Activated CD8-positive, alpha-beta memory T cell treated with anti-CD3 and anti-CD28 coated beads, Interleukin-2, amount 50 U/mL, for 48 hours (primary cell): ENCODE results near the gene ARMS2.

Source experiments
- DNase-seq: peaks from one replicate; pipeline ENCODE4 v3.0.0-alpha.2; 2020

Gene ARMS2

DNA sequence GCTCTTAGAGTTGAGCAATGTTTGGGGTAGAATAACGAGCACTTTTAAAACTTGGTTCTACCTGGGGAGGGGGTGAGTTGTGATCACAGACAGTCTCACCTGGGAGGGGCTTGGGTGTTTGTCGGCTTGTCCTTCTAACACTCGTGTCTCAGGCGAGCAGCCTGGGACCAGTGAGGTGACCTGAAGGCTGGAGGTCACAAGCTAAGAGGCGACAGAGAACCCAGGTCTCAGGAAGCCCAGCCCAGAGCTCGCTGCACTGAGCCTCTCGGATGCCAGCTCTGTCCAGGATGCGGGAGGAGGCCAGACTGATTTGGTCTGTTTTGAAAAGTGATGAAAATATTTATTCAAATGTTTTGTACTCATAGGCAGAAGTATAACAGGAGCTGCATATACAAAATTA is 18.7 kb downstream of the ARMS2 start:
- no peak for DNase-seq

DNA sequence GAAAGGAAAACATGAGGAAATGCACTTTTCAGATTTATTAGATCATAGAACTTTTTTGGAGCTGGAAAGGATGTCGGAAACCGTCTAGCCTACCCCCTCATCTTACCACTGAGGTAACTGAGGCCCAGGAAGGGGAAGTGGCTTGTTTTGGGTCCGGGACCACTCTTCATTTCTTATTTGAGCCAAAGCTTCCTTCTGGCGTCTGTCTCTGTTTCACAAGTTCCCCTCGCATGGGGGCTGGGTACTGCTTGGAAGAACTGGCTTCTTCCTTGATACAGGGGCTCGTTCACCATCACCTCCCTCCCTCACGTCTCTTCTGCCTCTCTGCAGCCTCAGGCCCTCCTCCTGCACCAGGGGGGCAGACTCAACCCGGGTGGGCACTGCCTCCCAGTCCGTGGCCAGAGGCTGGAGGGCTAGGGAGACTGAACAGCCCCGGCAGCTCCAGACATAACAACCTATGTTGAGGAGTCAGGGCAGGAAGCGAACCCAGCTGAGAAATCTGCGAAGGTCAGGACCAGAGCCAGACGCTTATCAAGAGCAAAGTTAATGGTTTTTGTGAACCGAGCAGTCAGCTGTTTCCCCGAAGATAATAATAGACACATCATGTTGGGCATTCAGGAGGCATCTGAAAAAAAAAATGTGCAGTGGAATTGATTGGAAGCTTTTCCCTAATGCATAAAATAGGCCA is 19.8 kb downstream of the ARMS2 start:
- DNase-seq: no peak

DNA sequence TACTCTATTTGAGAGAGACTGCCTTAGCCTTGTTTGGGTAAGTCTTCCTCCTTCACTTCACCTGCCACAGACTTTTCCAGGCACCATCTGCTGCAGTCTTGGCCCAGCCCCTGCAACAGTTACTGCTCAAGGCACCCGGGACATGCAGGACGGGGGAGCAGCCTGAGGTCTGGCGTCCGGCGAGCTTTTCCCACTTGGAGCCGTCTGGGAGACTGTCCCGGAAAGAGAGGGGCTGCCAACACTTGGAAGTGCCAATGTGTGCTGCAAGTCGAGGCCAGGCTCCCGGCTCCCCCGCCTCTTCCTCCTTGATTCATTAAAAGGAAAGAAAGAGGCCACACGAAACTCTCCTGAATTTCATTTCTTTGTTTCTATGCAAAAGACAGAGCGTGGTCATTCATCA is 20.6 kb downstream of the ARMS2 start:
- DNase-seq: no peak

DNA sequence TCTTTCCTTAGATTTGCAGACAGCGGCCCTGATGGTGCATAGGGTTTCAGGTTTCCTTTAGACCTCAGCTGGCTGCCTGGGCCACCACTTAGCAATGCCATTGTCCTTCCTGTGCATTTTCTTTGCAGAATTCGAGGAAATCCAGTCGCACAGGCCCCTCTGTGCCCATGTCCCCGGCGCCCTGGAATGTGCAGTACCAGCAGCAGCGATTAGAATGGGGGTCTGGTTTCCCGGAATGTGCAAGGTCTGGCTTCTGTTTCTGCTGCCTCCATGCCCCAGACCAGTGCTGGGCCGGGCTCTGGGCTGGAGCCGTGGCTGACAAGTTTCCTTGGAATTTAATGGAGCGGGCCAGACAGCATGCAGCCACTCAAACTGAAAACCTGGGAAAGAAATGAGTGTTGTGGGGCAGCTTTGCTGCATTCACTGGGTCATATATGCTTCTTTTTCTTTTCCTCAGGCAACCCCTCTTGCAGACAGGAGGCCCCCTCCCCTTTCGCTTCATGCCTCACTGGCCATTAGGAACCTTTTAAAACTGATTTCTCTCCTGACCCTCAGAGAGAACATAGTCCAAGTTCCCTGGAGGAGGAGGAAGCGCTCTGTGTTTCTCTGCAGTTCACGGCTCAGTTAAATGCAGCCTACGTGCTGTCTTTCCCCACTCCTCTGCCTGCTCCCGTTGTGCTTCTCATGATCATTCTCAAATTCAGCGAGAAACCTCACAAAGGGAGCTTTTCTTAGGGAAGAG is 21.3 kb downstream of the ARMS2 start:
- DNase-seq: no peak

DNA sequence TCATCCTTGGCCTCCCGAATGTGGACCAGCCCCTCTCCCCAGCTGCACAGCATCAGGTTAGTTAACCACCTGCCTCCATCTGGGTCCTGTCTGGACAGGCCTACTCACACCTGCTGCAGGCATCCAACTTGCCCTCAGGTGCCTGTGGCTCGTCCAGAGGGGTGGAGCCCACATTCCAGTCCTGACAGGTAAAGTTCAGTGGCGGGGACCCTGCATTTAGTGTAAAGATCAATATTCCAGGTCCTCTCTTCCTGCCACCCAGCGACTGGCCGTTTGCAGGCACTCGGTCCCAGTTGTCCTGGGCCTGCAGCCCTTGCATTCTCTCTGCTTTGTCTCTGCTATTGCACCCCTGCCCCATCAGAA is 21.9 kb downstream of the ARMS2 start:
- no peak for DNase-seq

DNA sequence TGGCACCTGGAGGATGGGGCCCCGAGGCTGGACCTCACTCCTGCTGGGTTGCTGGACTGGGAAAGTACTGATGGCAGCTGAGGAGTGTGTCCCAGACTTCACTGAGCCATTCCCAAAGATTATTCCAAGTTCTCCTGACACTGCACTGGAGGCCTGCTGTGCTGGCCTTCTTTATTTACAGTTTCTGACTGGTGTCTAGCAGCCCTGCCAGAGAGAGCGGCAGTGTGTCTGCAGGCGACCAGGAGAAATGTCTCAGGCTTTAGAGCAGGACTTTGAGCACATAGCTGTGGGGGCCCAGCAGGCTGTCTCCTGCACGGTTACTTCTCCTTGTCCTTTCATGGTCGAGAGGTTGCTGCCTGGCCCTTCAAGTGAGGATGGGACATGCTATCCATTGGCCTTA is 23.0 kb downstream of the ARMS2 start:
- DNase-seq: no peak

DNA sequence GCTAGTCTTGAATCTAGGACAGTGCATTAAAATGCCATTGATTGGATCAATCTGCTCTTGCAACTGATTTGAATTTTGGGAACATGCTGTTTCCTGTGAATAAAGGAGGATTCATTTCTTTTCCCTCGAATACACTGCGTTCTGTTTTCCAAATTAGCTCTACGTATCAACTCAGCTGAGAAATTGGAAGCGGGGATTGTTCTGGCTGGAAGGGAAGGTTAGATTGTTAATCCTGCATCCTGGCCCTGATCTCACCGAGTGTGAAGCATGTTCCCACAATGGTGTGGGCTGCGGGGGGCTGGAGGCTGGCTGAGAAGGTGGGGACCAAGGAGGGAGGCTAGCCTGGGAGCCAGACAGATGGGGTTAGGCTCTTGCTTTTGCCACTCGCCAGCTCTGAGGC is 24.5 kb downstream of the ARMS2 start:
- DNase-seq: no peak

DNA sequence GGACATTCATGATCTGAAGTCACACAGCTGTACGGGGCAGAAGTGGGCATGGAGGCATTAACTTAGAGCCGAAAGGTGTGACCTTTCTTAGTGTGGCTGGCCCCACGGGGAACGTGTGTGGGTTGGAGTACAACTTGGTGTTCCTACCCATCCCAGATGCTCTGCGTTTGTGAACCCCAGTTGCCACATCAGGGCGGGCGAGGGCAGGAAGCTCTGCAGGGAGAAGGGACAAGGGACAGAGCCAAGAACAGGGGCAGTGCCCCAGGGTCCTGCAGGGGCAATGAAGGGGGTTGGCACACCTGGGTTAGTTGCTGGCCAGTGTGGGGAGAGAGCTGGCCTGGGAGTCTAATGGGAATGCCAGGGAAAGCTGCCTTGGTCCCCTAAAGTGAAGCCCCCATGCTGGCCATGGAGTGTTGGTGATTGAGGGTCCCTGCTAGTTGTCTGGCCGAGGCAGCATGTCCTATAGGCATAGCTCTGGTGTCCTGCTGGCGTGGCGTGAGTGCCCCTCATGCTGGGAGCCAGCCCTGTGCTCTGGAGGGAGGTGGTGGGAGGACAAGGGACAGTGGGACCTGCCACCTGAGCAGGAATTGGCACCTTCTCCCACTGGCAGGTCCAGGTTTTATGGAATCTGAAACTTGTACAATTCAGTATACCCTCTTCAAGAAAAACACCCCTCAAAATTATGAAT is 25.8 kb downstream of the ARMS2 start:
- no peak for DNase-seq

DNA sequence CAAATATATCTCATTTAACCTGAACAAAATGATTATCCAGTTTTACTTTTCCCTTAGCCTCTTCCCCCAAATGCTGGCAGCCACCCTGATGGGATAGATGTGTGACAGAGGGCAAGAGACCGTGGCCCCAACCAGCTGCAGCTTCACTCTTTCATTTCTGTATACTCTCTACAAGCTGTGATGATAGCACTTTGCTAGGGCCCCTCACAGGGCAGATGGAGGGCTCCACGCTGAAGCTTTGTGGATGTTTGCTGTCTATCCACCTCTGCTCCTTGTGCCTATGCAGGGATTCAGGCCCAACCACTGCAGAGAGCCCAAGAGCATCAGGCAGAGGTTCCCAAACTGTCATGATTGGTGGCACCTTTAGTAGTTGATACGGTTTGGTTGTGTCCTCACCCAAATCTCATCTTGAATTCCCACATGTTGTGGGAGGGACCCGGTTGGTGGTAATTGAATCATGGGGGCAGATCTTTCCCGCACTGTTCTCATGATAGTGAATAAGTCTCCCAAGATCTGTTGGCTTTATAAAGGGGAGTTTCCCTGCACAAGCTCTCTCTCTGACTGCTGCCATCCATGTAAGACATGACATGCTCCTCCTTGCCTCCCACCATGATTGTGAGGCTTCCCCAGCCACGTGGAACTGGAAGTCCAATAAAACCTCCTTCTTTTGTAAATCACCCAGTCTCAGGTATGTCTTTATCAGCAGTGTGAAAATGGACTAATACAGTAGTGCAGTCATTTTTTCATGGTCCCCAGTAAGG is 27.0 kb downstream of the ARMS2 start:
- no peak for DNase-seq

DNA sequence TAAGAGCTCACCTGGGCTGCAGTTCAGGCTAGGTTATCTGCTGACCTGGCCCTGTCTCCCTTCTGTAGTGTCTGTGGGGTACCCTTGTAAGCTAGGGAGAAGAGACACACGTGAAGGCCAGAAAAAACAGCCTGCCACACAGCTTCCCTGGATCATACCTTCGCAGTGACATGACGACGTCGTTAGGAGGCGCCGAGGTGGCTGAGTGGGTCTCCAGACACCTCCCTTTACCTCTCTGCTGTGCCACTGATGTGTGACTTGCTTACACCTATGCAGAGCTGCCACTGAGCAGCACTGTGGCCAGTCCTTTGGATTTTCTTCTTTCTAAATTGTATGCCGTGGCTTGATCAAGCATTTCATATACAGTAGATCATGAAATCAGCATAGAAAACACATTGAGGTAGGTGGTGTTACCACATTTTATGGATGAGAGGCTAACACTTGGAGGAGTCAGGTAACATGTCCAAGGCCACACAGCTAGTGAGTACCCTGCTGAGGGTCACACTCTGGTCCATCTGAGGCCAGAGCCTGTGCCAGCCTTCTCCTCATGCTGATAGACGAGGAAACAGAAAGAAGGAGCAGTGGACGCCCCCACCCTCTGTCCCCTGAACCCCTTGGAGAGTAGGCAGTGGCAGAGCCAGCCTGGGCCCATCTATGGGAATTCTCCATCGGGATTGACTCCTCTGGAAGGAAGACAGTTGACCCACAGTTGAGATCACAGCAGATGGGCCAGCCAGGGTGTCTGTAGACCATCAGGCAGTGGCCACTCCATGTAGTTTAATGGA is 30.0 kb downstream of the ARMS2 start:
- DNase-seq: no peak

DNA sequence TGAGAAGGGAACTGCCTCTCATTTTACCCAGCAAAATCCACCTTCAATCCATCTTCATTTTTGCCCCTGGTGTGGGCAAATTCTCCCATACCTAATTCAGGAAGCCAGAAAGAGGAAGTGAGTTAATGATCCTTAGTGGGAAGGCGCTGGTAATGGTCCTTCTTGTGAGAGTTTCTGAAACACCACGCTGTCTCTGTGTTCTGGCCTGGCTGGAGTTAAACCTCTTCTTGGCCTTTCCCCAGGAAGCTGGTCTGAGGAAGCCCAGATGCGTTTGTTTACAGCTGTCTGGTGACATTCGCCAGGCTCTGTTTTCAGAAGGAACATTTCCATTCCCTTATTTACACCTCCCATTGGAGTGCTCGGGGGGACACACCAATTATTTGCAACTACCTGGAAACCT is 31.2 kb downstream of the ARMS2 start:
- no peak for DNase-seq

DNA sequence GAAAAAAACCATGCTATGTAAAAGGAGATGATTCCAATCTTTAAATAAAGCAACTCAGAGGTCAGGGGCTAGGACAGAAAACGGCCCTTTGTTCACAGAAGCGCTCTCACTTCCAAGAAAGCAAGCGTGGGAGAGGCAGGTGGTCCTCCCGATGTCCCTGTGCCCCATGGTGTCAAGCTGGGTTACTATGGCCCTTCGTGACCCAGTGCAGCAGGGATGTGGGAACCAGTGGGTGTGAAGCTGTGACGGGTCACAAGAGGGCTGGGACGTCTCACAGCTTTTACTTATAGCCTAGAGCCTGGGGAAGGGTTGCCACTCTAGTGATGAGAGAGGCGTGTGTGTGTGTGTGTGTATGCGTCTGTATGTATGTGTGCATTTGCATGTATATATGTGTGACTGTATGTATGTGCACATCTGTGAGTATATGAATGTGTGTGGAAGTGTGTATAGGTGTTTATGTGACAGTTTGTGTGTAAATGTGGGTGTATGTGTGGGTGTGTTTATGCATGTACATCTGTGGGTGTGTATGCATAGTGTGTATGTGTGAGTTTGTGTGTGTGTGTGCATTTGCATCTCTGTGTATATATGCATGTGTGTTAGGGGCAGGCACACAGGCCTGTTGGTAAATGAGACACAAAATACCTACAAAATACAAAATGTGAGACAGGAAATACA is 32.1 kb downstream of the ARMS2 start:
- DNase-seq: no peak

DNA sequence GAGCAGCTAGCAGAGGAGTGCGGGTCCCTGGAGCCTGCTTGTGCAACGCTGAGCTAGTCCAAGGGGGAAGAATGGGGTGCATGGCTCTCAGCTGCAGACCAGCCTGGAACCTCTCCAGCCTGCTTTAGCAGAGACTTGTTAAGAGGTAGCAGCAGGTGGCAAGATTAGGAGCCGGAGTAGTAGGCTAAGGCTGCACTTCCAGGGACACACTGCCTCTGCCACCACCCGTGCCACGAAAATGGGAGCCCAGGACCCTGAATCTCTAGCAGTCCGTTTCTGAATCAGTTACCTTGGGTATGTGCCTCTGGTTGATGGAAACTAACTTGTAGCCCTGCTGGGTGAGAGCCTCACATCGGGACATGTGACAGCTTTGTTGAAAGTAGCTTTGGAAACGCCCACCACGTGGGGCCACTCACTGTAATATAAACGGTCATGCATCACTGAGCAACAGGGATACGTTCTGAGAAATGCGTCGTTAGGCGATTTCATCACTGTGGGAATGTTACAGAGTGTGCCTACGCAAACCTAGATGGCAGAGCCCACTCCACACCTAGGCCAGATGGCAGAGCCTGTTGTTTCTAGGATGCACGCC is 32.8 kb downstream of the ARMS2 start:
- DNase-seq: no peak

DNA sequence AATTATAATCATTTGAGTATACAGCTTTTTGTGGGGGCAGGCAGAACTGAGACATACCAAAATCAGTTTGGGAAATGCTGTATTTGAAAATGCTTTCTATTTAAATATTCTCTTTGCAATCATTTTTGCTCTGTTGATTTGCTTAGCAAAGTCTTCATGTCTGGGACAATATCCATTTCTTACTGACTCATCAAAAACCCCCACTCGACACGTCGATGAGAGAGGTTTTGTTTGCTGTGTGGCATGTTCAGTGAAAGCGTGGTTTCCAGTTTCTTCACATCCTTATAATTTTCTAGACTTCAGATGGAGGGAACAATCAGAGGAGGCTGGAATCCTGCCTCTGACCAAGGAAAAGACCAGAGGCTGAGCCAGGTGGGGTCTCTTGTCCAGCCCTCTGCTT is 35.8 kb downstream of the ARMS2 start:
- no peak for DNase-seq

DNA sequence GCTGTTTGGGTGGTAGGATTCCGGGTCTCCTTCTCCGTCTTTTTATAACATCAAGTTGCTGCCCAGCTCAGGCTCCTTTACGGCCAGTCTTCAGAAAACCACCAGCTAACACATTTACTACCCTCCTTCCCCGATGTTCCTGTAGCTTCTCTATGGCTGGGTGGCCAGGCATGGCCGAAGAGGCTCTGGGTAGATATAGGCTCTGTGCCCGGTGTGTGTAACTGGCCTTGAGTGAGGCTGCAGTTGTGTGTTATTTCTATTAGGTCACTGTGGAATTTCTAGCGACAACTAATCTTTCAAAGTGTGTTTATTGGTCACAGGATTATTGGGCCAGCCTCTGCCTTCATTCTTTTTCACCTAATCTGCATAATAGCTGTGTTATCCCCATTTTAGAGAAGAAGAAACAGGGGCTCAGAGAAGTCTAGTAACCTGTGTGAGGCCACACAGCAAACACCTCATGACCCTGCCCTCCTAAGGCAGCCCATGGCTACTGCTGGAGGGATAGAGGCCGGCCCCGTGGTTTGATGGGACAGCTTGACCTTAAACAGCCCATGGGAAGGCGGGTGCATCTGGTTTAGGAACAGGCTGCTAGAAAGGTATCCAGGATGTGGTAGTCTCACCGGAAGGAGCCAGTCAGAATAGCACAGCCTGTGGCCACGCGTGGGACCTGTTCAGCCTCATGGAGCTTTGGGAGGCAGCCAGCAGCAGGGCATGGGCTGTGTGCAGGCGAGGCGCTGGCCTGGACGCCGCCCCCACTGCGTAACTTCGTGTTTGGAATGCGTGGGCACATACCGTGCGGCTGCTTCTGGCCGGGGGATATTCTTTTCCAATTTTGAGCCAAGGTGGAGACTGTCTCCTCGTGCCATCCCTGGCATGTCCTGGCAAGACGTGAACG is 36.6 kb downstream of the ARMS2 start:
- DNase-seq: peak; percentile 59

DNA sequence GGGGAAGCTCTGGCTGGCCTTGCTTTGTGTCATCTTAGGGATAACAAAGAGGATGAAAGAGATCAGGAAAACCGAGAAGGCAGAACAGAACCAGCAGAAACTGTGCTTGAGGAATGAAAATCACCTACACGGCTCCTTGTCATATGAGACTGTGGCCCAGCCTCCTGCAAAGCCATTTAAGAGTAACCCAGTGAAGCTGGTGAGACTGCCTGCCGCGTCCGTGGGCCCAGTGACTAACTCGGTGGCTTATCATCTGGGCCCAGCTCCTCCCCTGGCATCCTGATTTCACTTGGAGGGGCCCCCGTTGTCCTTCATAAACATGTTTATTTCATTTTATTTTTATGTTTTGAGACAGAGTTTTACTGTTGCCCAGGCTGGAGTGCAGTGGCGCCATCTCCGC is 37.6 kb downstream of the ARMS2 start:
- no peak for DNase-seq

DNA sequence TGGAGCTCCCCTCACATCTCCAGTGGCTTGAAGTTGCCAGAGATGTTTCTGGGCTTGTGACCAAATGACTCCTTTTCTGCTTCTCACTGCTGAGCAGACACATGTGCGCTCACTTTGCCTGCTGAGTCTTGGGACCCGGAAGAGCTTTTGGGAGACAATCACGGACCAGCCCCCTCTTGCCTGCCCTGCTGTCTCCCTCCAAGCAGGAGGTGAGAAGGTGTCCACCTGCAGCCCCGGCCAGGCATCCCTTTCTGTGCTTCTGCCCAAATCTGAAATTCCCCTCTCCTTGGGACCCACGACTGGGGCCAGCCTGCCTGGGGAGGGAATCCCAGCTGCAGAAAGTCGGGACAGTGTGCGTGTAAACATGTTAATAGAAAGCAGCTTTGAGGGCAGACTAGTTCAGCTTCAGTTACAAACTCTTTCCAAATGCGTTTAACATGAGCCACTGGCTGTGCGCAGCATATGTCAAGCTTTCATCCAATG is 38.6 kb downstream of the ARMS2 start:
- DNase-seq: no peak

DNA sequence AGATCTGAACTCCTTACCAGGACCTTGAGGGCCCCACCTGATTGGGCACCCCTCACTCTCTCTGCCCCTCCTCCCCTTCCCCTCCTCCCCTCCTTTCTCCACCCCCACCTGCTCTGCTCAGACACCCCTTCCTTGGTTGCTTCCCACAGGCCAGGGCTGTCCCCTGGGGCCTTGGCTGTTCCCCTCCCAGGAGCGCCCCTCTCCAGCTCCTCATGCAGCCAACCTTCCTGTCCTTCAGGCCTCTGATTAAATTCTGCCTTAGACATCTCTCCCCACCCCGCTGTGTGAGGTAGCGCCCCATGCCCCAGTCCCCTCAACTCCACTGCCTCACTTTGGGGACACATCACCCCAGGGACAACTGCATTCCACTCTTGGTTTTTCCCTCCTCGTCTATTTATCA is 39.3 kb downstream of the ARMS2 start:
- DNase-seq: no peak

DNA sequence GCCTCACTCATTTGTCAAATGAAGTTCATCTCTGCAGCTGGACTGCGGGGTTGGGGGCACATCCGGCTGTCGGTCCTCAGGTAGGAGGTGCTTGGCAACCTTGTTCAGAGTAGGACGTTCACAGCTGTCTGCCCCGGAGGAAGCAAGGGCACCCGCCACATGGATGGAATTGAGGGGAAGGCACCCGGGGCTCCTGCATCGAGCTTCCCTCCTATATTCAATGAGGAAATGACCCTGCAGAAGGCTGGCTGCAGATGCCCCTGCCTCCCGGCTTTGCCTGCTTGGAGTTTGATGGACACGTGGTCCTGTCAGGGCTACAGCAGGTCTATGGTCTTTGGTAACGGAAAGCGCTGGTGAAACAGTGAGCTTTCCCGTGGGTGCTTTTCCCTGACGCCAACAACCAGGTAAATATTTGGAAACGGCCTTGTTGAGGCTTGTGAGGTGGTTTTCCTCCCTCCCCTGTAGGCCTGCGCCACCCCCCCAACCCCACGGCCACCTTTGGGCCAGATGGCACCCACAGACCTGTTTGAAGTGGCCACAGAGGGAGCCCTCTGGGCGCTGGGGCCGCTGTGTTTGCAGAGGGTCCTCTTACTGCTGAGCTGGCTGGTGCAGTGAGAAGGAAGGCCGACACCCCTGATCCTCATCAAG is 39.8 kb downstream of the ARMS2 start:
- DNase-seq: no peak

DNA sequence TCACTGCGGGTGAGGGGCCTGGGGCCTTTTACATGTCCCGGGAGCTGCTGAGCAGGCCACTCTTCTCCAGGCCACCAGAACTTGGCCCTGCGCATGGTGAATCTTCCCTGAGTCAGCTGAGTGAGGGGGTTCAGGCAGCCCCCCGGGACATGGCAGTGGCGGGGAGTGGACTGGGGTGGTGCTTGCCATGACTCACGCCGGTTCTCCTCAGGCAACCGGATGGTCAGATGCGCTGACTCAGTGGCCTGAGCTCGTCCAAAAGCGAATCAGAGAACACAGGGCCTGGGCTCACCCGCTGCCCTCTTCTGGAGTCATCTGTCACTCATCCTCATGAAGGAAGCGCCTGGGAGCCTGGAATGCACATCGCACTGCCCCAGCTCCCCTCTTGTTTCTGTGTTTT is 40.4 kb downstream of the ARMS2 start:
- DNase-seq: no peak
